GM19193 (cell line): ENCODE data around the gene RAD51B.

ENCODE experiments used
- POLR2A ChIP-seq: IDR thresholded peaks from 4 replicates; pipeline ENCODE4 v1.6.1; 2011; ENCODE audit not compliant: insufficient read depth, insufficient read length; ENCODE audit errors: extremely low read depth

Gene RAD51B

GRCh38 chr14:68530443-68530842, 710.9 kb downstream of the RAD51B start:
- TF ChIP-seq POLR2A, result no peak

DNA sequence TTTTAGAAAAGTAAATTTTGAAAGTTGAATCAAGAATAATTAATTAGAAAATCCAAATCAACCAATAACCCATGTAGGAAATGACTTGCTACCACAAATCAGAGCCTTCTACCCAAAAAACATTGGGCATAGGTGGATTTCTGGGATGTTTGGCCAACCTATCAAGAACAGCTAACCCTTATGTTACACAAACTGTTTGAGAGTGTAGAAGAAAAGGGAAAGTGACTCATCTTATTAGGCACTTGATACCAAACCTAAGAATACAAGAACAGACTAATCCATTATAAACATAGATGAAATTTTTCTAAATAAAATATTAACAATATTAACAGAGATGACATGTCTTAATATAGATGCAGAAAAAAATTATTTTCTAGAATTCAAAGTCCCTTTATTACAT, 712.9 kb downstream of the RAD51B start:
- no peak for TF ChIP-seq POLR2A

GRCh38 chr14:68534276-68534675, 714.7 kb downstream of the RAD51B start:
- no peak for TF ChIP-seq POLR2A

DNA sequence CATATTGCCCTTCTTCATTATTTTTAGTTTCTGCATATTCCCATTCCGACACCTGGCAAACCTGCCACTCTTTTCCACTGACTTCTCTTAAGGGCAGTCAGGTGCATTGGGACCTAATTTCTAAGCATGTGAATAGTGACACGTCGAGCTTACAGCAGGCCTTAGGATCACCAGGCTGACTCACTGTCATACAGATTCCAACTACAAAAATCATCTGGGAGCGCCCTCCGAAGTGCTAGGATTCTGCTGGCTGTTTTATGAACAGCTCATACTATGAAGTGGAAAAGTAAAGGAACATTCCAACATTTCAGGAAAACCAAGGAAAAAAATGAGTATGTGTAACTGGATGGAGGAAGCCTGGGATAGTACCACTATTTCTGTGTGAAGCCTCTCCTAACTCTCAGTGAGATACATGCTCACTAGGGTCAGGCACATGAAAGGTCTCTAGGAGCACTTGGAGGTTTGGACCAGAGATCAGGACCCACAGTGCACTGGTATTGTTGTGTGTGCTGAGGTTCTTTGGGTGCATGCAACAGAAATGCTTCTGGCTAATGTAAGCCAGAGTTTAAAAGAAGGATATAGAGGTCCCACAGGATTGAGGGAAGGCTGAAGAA, 715.9 kb downstream of the RAD51B start:
- no peak for TF ChIP-seq POLR2A

GRCh38 chr14:68536018-68536410, 716.4 kb downstream of the RAD51B start:
- TF ChIP-seq POLR2A, result no peak

- TF ChIP-seq POLR2A, result no peak
Measured at GRCh38 chr14:68538639-68539038, 719.1 kb downstream of the RAD51B start.

DNA sequence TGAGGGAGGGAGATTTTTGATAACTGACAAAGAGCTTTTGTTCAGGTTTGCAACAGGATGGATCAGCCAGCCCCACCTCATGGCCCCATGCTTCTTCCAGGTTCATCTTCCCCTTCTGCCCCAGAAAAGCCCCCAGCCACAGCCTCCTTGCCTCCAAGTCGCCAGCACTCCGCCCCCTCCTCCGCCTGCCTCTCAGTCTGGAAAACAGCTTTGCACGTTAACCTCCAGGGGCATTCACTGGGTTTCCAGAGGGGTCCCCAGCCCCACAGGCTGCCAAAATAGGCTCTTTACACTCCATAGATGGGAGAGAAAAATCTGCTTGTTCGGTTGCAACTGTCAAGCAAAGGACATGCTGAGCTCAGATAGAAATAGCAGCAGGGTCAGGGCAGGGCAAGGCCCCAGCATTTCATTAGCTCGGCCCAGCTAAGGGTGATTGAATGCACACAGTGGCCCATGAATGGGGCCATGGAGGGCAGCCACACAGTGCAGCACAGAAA, 719.7 kb downstream of the RAD51B start:
- no peak for TF ChIP-seq POLR2A

DNA sequence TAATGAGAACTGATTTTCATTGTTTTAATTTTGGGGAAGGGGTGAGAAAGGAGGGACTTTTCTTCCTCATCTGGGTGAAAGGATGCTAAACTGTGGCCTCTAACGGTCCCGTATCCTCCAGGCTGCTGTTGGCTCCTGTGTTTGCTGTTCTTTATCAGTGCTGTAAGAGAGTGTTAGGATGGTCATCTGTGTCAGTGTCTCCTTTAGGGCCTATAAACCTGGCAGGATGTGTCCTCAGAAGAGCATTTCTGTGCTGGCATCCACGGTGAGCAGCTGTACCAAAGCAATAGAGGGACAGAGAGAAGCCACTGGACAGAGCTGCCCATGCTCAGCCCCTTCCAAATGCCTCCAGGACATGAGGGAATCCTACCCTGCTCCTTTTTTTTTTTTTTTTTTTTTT, 720.2 kb downstream of the RAD51B start:
- no peak for TF ChIP-seq POLR2A

GRCh38 chr14:68541178-68541896, 721.8 kb downstream of the RAD51B start:
- no peak for TF ChIP-seq POLR2A

DNA sequence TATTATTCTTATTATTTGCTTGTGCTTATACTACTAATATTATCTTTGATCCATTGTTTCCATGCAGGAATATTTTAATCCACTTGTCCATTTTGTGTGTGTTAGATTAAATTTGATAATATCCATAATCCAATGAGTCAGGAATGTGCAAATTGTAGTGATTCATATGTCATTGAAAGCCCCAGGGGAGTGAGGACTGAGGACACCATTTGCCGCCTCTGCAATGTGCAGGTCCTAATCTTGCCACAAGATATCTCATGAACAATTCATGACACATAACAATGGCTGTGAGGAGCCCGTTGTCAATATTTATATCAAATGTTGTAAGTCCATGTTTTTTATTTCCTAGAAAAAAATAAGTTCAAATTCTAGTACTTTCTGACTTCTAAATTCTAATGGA, 722.8 kb downstream of the RAD51B start:
- TF ChIP-seq POLR2A, result no peak

- TF ChIP-seq POLR2A, result no peak
Measured at GRCh38 chr14:68543516-68543915, 723.9 kb downstream of the RAD51B start.

GRCh38 chr14:68544081-68544892, 724.7 kb downstream of the RAD51B start:
- TF ChIP-seq POLR2A, result no peak

DNA sequence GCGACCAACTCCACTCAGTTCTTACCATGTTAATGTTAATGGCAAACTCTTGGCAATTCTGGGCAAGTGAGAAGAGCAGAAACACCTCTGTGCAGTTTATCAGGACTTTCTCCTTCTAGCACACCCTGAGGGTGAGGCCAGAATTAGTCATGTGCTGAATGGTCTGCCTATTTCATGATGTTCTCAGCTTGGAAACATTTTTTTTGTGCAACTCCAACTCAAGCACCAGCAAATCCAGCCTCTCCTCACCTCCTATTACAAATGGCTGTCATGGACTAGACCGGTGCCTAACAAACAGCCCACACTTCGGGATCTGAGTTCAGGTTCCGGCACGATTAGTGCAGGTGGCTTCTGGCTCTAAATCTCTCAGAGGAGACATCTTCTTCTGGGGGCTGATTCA, 727.3 kb downstream of the RAD51B start:
- no peak for TF ChIP-seq POLR2A

- TF ChIP-seq POLR2A, result no peak
Measured at GRCh38 chr14:68547305-68548193, 728.0 kb downstream of the RAD51B start.
